ENCODE data around the gene ARFGAP1. TPM values are rescaled to one million over a fixed set of nuclear protein-coding genes. Genes with fewer than 3 reads are reported as not detected.

Gene ARFGAP1
- total RNA-seq, 1 donor from 2014 or later = 47.1 TPM

DNA sequence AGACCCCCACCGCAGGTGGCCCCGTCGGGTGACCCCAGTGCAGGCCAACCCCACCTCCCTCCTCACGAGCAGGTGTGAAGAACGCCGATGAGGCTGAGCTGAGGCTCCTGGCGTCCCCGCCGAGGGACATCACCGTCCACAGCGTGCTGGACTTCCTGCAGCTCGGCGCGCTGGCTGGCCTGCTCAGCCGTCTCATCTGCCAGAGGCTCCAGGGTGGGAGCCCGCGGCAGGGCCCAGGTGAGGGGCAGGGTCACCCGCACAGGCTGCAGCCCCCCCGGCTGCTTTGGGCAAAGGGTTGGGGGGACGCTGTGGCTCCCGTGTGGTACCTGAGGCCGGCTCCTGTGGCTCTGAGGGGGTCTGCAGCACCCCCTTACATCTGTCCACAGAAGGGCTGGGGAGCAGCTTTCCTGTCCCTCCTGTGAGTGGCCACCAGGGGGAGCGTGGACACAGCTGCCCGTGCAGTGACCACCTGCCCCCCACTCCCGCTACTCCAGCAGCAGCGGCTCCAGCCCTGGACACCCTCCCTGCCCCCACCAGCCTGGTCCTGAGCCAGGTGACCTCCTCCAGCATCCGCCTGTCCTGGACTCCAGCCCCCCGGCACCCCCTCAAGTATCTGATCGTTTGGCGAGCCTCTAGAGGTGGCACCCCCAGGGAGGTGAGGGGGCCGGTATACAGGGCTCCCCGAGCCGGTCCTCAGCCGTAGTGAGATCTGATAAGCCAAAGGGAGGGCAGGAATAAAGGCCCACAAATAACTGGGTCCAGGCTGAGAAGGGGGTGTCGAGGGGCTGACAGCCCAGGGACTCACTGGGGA, 36.9 kb downstream of the ARFGAP1 start:
- peak; percentile 77 for DNase-seq

DNA sequence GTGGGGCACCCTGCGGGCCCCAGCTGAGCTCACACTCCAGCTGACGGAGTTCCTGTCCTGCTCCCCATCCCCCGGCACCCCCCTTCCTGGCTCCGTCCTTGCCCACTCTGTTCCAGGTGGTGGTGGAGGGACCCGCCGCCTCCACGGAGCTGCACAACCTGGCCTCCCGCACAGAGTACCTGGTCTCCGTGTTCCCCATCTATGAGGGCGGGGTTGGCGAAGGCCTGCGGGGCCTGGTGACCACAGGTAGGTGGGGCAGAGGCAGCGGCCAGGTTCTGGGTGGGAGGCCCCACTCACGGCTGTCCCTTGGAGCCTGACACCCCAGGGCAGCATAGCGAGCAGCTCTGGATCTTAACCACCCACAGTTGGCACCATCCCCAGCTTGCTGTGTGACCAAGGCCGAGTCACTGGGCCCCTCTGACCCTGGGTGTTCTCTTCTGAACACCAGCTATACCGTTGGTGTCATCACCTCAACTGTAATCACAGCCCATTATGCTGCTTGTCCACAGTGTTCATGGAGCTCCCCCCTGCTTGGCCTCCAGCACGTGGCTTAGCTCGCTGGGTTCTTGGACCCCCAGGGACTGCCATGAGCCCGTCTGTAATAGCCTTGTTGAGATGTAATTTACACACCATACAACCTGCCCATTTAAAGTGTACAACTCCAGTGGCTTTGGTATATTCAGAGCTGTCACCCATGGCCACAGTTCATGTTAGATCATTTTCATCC, 37.8 kb downstream of the ARFGAP1 start:
- DNase-seq = no peak

DNA sequence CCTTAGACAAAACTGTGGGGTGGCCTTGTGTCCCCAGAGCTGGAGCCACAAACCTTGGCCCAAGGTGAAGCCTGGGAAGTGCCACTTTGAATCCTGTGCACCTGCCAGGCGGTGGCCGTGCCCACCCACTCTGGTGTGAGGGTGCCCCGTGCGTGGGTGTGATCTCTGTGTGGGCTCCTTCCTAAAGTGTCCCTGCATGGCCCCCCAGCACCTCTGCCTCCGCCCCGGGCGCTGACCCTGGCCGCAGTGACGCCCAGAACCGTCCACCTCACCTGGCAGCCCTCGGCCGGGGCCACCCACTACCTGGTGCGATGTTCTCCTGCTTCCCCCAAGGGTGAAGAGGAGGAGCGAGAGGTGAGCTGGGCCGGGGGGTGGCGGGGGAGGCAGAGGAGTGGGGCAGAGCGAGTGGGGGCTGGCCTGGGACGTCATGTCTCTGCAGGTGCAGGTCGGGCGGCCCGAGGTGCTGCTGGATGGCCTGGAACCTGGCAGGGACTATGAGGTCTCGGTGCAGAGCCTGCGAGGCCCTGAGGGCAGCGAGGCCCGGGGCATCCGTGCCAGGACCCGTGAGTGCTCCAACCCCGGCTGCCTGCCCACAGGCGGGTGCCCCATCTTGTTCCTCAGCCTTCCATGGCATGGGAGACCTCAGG, 38.7 kb downstream of the ARFGAP1 start:
- DNase-seq = no peak

DNA sequence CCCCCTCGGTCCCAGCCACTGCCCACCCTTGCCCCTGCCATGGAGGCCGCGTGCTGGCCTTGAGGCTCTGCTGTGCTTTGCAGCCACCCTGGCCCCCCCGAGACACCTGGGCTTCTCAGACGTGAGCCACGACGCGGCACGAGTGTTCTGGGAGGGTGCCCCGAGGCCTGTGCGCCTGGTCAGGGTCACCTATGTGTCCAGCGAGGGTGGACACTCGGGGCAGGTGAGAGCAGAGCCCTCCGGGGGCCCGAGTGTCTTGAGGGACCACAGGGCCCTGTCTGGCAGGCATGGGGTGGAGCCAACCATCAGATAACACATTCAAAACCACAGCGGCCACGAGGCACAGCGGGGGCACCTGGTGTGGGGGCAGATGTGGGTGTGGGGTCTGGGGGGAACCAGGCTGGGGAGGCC, 39.2 kb downstream of the ARFGAP1 start:
- DNase-seq = no peak

DNA sequence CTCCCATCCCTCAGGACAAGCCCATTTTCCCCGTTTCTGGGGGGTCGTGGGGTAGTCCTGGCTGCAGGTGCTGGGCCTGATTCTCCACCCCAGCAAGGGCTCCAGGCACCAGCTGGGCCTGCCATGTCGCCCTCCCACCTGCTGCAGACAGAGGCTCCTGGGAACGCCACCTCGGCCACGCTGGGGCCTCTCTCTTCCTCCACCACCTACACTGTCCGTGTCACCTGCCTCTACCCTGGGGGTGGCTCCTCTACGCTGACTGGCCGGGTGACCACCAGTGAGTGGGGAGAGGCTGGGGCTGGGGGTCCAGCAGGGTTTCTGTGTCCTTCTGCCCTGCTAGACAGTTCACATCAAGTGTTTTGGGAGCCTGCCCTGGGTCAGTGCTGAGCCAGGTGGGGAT, 39.7 kb downstream of the ARFGAP1 start:
- no peak for DNase-seq

DNA sequence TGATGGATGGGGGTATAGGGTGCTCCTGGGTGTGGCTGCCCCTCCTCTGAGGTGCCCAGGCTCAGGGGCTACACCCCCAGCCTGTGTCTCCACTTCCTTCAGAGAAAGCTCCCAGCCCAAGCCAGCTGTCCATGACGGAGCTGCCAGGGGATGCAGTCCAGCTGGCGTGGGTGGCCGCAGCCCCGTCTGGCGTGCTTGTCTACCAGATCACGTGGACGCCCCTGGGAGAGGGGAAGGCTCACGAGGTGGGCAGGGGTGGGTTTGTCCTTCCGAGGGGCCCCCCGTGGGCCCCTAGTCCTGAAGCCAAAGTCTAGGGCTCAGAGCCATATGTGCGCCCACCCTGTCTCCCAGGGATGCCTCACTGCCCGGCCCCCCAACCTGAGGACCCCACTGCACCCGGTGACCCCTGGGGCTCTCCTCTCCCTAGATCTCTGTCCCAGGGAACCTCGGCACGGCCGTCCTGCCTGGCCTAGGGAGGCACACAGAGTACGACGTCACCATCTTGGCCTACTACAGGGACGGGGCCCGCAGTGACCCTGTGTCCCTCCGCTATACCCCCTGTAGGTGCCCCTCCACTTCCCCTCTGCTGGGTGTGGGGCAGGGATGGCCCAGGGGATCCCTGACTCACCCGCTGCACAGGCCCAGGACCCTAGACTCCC, 40.2 kb downstream of the ARFGAP1 start:
- peak; percentile 89 for DNase-seq

DNA sequence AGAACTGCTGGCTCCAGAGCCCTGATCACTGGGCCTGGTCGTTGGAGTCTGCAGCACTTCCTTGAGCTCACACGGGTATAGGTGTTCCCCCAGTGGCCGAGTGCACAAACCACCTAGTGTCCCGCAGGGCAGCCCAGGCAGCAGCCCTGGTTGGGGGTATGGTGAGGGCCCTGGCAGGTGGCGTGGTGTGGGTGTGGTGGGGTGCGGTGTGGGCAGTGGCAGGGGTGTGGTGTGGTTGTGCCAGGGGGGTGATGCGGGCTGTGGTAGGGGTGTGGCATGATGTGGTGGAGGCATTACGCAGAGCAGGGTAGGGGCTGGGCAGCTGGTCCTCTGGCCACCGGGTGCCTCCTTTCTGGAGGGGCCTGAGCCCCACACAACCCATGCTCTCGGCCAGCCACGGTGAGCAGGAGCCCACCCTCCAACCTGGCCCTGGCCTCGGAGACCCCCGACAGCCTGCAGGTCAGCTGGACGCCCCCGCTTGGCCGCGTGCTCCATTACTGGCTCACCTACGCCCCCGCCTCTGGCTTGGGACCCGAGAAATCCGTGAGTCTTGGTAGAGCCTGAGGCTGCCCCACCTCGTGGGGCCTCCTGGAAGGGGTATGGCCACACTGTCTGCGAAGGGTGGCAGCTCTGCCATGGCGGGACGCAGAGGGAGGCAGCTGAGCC, 40.9 kb downstream of the ARFGAP1 start:
- DNase-seq = no peak

DNA sequence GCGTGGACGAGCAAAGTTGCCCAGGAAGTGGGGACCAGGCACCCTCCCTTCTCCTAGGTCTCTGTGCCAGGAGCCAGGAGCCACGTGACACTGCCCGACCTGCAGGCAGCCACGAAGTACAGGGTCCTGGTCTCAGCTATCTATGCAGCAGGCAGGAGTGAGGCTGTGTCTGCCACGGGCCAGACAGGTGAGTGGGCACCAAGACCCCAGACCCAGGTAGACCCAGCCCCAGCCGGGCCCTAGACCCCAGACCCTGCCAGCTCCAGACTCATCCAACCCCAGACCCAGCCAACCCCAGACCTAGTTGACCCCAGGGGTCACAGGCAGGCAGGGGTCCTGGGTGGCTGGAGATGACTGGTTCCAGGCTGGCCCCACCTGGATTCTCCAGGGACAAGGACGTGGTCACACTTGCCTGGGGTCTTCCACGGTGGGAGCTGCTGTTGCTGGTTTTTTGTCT, 41.4 kb downstream of the ARFGAP1 start:
- DNase-seq = no peak

DNA sequence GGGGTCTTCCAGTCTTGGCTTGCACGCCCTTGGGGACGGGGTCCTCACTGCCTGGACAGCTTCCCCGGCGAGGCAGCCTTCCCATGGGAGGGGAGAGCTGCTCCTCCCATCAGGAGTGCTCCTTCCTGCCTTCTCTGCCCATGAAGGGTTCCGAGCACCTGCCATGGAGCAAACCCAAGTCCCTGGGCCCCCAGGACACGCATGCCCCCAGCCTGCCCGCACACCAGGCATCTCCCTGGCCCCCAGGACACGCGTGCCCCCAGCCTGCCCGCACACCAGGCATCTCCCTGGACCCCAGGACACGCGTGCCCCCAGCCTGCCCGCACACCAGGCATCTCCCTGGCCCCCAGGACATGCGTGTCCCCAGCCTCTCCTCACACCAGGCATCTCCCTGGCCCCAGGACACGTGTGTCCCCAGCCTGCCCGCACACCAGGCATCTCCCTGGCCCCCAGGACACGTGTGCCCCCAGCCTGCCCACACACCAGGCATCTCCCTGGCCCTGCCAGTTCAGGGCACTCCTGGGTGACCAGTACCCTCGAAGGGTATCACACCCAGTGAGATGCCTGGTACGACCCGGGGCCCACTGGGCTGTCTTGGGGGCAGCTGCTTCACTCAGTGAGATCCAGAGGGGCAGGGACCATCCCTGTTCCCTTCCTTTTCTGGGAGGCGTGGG, 42.1 kb downstream of the ARFGAP1 start:
- no peak for DNase-seq

DNA sequence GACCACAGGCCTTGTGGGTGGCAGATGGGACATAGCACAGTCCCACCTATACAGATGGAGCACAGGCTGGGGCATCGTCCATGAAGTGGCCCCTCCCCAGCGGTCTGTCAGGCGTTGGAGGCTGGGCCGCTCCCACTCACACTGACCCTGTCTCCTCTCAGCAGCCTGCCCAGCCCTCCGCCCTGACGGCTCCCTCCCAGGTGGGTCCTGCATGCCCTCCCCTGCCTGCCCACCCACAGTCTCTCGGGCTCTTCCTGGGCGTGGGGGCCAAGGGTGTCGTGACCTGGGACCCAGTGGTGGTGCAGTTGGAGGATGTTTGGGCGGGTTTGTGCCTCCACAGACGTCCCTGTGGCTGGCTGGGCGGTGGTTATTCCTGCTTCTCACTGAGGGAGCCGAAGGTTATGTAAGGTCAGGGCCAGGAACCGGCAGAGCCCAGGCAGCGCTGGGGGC, 42.7 kb downstream of the ARFGAP1 start:
- DNase-seq = no peak

DNA sequence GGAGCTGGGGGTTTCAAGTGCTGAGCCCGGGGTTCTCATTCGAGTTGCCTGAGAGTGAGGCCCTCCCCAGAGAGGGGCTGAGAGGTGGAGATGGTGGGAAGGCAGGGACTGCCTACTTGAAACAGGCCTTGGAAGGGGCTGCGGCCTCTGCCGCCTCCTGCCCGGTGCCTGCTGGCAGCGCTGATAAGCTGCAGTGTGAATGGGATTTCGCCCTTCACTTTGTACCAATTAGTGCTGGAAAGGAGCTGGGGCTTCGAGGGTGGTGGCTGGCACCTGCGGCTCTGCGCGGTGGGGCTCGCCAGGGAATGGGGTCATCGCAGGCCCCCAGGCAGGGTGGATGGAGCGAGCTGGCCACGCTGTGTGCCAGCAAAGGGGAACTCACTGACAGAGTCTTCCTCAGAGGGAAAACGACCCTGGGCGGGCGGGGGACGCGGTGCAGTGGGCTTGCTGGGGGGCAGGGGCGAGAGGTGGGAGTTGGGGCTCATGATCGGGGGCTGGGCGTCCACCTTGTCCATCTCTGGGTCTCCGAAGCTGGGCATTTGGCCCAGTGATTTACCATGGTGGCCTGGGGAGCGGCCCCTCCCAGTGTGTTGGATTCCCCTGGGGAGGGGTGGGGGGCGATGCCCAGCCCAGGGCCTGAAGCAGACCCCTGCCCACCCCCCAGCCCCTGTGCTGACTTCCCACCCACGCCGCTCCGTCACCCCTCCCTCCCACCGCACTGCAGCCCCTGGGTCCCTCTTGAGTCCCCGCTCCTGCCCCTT, 43.3 kb downstream of the ARFGAP1 start:
- no peak for DNase-seq

DNA sequence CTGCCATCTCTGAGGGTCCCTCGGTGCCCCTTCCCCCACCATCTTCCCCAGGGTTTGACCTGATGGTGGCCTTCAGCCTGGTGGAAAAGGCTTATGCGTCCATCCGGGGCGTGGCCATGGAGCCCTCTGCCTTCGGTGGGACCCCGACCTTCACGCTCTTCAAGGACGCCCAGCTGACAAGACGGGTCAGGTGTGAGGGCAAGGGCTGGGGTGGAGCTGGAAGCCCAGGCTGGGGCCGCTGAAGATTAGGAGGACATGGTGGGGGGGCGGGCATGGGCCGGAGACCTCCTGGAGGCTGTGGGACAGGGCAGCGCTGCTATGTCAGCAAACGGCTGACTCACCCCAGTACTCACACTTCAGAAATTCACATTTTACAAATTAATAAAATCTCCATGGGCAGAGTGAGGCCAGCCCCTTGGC, 43.9 kb downstream of the ARFGAP1 start:
- DNase-seq = no peak

DNA sequence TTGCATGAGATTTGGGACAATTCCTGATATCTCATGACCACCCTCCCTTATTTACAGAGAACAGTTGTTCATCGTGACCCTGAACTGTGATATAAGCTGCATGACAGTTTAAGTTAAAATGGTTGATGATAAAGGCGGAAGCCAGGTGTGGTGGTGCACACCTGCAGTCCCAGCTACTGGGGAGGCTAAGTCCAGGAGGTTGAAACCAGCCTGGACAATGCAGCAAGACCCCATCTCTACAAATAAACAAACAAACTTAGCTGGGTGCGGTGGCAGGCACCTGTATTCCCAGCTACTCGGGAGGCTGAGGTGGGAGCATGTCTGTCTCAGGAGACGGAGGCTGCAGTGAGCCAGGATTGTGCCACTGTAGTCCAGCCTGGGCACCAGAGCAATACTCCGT, 44.4 kb downstream of the ARFGAP1 start:
- no peak for DNase-seq

DNA sequence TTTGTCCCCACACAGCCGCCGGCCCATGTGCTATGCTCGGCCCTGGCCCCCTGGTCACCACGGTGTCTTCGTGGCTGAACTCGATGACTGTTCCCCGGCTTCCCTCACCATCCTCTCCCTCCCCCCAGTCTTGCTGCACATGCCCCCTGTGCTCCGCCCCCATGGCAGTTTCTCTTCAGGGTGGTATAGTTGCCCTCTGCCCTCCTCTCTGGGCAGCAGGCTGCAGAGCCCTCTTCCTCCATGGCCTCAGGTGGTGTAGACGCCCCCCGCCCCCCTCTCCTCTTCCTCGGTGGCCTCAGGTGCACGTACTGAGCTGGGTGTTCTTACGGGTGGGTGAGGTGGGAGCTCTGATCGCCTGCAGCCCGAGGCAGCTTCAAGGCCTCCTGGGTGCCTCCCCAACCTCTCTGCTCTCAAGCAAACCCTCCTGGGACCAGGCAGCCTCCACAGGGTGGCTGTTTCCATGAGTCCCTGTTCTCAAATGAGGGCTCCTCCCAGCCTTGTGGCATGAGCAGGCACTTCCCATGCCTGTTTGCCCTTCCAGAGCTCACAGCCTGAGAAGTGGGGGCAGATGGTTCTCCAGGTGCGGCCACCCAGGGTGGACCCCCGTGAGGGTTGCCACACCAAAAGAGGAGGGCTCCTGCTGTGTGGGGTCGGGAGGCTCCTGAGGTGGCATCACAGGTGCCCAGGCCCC, 45.1 kb downstream of the ARFGAP1 start:
- DNase-seq = no peak

DNA sequence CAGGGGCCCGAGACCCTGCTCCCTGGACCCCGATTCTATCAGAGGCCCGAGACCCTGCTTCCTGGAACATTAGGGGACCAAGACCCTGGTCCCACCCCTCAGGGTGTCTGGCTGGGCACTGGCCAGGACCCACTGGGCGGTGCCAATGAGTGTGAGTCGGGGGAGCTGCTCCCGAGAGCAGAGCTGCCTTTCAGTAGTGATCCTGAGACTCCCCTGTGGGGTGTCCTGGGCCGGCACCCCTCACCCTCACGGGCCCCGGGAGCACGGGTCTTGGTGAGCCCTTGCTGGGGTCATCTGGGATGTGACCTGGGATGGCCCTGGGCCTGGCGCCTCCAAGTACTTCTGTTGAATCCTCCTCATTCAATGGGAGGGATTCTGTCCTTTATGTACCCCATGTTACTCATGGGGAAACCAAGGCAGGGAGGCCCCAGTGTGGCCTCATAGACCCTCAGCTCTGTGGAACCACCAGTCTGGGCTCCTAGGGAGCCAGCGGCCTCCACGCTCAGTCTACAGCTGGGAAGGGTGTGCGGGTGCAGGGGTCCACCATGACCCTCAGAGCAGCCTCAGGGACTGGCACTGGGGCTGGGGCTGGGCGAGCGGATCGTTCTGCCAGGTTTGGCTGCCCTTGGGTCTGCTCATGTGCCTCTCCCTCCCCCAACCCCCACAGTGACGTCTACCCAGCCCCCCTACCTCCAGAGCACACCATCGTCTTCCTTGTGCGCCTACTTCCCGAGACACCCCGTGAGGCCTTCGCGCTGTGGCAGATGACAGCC, 46.0 kb downstream of the ARFGAP1 start:
- DNase-seq = no peak

DNA sequence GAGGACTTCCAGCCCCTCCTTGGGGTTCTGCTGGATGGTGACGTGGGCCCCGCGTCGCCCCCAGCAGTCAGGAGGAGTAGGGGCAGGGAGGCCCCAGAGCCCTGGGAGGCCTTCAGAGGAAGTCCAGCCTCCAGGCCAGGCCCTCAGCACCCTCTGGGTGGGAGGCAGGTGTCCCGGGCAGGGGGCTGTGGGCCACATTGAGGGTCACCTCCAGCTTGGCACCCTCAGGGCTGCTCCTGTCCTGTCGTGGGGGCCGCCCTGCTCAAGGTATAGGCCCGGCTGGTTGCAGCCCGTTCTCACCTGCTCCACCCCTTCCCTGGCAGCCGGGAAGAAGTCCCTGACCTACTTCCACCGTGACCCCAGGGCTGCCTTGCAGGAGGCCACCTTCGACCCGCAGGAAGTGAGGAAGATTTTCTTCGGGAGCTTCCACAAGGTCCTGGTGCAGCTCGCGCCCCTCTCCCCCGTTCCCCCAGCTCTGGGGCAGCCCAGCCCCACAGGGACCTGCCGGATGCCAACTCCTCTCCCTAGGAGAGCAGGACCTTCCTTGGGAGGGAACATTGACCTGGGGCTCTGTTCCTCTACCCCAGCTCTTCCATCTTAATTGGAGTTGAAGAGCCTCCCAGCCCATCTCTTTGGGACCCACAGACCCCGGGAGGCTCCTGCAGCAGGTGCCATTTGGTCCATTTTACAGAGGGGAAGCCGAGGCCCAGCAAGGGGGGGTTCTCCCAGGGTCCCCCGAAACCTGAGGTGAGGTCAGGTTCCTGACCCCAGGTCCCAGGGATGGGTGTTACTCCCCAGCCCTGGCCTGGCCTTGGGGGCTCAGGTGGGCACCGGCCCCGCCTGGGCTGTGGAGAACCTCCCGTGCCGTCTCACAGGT, 46.8 kb downstream of the ARFGAP1 start:
- DNase-seq = no peak

DNA sequence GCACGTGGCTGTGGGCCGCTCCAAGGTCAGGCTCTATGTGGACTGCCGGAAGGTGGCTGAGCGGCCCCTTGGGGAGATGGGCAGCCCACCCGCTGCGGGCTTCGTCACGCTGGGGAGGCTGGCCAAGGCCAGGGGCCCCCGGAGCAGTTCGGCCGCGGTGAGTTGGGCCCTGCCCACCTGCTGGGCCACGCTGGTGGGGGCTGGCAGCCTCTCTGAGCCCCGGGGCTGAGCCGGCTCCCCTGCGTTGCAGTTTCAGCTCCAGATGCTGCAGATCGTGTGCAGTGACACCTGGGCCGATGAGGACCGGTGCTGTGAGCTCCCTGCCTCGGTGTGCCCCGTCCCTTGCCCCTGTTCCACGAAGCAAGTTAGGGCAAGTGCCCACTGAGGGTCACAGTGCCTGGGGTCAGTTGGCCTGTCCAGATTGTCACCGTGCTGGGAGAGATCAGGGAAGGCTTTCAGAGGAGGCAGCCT, 47.5 kb downstream of the ARFGAP1 start:
- no peak for DNase-seq

DNA sequence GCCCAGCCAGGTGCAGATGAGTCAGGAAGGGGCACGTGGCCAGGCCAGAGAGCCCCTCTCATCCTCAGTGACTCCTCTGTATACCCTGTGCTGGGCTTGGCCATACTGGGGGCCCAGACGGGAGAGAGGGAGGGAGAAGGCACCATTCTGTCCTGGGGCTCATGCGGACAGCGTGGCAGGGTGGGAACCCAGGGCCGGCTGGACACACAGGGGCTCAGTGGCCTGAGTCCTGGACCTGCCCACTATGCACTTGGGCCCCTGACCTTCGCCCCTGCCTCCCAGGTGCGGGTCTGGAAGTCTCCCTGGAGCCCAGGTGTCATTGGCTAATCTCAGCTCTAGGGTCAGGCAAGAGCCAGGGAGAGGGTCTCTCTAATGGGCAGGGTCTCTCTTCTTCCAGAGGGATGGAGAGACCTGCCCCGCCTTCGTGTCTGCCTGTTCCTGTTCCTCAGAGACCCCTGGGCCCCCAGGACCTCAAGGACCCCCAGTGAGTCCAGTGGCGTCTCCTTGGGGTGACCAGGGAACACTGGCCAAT, 48.1 kb downstream of the ARFGAP1 start:
- DNase-seq = no peak
